Activated T-helper 1 cell treated with Interleukin-2 at 50 U/mL for 16 hours (primary cell): ENCODE data around the gene TDG.
"Not testable (repeated sequence)": the region's sequence is repeated elsewhere in the genome, so short reads cannot be mapped to it uniquely, and the experiment has no call there.

Source experiments
- DNase-seq: peaks from one replicate; pipeline ENCODE4 v3.0.0-alpha.2; 2020; ENCODE audit warnings: low read depth

Gene TDG

DNA sequence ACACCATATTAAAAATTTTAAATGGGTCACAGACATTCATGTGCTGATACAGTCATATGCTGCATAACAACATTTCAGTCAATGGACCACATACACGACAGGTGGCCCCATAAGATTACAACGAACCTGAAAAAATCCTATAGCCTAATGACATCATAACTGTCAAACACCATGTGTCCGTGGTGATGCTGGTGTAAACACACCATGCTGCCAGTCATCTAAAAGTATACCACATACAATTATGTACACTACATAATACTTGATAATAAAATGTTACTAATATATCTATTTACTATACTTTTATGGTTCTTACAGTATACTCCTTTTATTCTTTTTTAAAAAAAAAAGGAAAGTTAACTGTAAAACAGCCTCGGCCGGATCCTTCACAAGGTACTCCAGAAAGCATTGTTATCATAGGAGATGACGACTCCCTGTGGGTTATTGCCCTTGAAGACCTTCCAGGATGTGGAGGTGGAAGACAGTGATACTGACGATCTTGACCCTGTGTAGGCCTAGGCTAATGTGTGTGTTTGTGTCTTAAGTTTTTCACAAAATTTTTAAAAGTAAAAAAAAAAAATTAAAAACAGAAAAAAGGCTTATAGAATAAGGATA, 5.0 kb upstream of the TDG start:
- no peak for DNase-seq

DNA sequence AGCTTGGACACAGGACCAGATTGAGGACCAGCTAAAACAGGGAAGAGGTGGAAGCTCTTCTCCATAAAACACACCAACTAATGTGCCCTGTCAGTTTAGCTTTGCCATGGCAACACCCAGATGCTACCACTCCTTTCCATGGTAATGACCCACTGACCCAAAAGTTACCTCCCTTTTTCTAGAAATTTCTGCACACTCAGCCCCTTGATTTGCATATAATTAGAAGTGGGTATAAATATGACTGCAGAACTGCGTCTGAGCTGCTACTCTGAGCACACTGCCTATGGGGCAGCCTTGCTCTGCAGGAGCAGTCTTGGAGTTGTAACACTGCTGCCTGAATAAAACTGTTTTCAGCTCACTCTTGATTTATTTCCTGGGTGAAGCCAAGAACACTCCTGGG, 3.2 kb upstream of the TDG start:
- no peak for DNase-seq

DNA sequence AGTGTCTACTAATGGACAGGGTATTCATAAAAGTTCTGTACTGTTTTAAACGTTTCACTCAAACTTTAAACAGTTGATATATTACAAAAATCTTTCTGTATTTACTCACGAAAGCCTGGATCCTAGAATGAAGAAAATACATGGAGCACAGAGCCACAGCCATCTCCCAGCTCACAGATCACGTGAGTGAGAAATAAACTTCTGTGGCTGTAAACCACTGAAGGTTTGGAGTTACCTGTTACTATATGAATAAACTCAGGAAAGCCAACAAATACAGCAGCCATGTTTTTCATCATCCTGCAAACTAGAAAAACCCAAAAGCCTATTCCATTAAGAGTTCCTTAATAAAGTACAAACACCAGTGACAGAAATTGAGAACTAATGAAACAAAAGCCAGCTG, 867 bp upstream of the TDG start:
- no peak for DNase-seq

DNA sequence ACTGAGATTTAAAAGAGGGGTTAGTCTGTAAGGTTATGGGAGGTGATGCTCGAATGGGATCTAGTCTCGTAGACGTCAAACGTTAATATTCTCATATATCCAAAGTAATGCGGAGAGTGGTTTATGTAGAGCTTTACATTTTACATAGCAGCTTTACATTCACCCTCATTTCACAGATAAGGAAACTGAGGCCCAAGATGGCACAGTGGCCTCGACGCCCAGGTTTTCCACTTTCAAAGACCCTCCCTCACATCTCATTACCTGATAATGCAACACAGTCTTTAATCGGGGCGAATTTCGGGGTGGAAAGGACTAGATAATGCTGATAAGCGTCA, 450 bp upstream of the TDG start:
- no peak for DNase-seq

DNA sequence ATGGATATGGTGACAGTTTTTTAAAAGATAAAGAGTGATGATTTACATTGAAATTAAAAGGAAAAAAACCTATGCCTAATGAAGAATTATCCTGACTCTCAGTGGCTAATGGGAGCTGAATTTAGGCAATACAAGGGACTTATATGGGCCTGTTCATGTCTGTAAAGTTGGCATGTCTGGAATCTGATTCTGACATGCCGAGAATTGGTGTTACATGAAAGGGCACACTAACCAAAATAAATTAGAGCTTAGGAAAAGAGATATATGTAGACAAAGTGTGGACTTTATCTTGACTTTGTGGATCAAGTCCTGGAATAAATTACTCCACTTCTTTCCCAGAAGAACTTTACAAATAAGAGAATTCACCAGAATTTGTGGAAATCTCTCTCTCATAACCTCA, 1.1 kb downstream of the TDG start:
- DNase-seq: no peak

DNA sequence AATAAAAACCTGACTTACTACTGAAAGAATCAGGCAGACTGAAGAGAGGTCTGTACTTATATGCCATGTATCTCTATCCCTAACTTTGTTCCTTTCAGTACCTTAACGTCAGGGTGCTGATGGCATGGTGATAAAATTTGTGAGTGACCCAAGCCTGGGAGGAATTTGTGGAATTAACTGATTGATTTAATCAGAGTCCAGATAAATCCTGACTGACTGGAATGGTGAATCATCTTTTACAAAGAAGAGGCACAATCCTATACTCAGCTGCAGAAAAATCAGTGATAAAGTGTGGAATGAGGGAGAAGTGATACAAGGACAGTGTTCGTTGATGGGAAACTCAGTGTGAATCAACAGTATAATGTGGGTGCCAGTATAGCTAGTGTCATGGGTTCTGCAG, 3.7 kb downstream of the TDG start:
- no peak for DNase-seq

DNA sequence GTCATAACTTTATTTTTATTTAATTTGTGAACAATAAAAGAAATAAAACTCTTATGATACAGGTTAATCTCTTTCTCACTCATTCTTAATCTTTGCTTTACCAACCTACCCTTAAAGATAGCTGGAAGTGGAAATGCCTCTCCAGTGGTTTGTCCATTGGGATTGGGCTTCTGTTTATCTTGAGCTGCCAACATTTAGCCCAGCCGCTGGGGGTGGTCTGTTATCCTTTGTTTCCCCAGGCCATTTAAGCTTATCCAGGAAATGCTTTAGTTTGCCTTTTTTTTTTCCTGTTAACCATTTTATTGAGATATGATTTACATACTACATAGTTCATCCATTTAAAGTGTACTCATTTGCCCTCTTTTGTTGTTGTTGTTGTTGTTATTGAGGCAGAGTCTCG, 8.2 kb downstream of the TDG start:
- DNase-seq: no peak

DNA sequence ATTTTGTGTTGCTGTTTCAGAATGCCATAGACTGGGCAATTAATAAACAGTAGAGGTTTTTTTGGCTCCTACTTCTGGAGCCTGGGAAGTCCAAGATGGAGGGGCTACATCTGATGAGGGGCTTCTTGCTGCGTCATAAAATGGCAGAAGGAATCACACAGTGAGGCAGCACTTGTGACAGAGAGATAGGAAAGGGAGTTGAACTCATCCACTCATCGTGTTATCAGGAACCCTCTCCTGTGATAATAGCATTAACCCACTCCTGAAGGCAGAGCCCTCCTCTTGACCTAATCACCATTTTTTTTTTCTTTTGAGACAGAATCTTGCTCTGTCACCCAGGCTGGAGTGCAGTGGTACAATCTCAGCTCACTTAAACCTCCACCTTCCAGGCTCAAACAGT, 9.7 kb downstream of the TDG start:
- DNase-seq: no peak

DNA sequence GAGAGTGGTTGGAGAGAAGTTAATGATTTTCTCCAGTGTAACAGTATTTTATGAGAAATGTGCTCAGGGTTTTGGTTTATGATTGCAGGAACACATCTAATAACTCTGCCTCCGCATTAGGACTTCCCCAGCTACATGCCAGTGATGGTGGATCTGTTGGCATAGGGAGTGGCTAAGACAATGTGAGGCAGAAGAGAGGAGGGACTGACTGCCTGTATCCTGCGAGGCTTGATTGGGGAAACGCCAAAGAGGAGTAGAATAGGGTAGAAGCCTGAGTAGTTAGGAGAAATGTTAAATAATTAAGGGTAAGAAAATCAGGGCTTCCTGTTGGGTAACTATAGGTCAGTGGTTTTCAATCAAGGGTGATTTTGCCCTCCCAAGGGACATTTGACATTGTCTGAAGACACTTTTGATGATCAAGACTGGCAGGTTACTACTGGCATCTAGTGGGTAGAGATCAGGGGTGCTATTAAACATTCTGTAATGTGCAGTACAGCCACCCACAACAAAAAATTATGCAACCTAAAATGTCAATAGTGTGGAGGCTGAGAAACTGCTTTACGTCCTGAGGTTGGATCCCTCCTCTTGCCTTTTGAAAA, 12.8 kb downstream of the TDG start:
- DNase-seq: no peak

DNA sequence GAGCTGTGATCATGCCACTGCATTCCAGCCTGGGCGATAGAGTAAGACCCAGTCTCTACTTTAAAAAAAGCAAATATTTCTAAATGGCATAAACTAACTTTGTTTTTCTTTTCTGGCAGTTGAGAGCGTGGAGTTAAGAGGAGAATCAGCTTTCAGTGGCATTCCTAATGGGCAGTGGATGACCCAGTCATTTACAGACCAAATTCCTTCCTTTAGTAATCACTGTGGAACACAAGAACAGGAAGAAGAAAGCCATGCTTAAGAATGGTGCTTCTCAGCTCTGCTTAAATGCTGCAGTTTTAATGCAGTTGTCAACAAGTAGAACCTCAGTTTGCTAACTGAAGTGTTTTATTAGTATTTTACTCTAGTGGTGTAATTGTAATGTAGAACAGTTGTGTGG, 21.2 kb downstream of the TDG start:
- DNase-seq: no peak

DNA sequence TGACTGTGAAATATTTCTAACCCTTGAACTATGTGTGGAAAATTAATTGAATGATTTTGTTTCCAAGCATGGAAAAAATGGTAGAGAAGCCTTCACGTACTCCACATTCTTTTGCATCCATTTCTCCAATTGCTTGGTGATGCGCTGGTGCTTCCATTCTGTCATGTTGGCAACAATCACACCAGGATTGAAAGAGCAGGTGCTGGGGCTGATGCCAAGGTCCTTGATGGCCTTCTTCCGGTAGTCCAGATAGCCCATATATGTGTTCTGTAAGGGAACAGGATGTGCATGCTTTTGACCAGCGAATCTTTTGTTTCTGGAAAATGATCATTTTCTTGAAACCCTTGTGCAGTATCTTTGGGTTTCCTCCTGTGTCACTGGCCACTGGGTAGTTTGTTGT, 28.6 kb downstream of the TDG start:
- no peak for DNase-seq

DNA sequence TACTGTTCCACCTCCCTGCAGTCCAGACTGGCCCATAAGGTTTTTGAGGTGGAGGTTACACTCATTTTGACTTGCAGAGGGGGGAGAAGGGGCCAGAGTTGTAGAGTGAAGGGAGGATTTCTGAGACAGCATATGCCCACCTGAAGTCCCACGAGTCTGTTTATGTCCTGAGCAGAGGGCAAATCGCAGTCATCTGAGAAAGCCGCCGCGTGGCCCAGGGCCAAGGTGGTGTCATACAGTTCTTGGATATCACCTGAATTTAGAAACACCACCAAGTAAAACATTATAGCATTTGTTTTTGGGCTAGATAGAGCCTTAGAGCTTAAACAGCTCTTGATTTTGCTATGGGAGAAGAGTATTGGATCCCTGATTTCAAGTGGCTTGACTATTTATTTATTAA, 30.9 kb downstream of the TDG start:
- no peak for DNase-seq

DNA sequence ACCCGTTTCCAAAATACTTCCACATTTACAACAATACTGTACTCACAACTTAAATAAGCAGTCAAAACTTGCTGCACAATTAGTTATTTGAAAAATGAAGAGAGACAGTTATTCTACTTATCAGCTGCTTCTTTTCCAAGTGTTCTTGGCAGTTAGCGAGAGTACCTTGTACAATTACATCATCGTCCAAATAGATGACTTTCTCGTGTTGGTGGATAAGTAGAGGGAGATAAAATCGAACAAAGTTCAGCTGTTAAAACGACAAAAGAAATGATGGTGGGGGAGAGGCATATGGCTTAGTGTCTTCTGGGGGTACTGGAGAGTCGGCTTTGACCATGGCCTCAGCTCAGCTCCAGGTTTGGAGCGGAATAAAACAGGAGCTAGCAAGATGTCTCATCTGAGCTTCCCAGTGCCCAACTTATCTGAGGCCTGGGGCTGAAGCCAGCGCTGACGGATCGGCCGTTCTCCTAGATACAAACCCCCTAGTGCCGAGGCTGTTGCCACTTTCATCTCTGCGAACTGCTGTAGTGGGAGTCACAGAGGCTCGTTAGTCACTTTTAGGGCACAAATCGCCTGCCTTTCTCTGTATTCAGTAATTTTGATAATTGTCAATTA, 31.7 kb downstream of the TDG start:
- DNase-seq: no peak

DNA sequence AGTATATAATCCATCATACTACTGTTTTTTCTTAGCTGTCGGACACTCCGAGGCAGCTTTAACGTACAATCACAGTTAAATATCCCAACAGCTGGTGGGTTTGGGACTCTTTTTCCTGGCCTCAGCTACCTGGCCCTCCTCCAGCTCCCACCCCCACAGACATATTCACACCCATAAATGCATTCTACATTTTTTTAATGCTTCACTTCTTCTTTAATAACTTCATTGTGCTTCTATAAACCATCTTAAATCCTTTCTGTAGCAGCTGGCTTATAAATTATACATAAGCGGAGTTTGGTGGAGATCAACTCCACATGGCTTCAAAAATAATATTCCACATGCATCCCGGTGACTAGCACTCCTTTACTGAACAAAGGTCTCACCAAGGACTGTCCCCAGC, 33.3 kb downstream of the TDG start:
- no peak for DNase-seq

DNA sequence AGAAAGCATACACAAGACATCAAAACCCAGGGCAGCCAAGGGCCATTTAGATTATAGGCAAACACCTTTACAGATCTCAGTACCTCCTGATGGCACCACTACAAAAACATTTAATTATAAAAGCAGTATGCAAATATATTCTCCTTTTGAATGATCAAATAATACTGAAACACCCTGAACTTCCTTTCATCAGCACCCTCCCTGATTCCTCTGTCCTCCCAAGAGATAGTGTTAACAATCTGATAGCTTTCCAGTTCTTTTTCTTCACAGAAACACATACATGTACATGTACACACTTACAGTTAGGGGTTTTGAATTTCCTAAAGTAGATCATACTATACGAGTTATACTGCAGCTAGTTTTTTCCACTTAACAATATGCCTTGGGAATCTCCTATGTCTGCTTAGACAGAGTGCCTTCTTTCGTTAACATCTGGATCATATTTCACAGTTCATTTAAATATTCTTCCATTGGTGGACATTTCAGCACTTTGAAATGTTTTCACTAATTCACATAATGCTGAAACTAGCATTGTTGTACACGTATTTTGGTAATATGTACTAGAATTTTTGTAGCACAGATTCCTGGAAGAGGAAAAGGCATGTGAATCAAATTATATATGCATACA, 35.2 kb downstream of the TDG start:
- DNase-seq: no peak

DNA sequence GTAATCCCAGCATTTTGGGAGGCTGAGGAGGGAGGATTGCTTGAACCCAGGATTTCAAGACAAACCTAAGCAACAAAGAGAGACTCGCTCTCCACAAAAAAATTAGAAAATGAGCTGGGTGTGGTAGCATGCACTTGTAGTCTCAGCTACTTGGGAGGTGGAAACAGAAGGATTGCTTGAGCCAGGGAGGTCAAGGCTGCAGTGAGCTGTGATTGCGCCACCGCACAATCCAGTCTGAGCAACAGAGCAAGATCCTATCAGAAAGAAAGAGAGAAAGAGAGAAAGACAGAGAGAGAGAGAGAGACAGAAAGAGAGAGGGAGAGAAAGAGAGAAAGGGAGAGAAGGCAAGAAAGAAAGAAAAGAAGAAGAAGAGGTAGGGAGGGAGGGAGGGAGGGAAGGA, 37.0 kb downstream of the TDG start:
- no peak for DNase-seq

DNA sequence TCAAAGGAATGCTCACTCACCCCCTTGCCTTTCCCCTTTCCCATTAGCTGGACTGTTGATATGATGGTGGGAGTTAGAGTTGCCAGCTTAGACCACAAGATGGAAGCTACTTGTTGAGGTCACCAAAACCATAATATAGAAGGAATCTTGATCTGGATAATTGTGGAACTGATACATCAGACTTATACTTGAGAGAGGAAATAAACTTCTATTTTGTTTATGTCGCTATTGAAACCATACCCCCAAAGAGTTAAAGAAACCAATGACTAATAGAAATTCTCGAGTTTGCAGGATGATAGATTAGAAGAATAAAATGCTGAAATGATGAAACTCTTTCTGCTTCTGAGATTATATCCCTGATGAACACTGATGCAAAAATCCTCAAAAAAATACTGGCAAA, 37.9 kb downstream of the TDG start:
- no peak for DNase-seq

DNA sequence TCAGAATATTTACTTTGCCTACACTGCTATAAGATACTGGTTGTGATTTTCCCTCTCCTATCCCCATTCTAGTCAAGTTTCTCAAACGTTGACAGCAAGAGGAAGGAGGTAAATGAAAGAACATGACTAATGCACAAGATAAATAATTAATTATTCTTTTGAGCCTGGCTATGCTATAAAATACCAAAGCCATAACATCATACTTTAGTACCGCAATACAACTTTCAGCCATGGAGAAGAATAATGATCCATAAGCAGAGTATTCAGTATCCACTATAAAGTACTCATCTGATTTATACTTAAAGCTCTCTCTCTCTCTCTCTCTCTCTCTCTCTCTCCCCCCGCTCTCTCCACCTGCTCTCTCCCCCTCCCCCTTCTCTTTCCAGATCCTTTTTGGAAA, 41.3 kb downstream of the TDG start:
- DNase-seq: no peak

DNA sequence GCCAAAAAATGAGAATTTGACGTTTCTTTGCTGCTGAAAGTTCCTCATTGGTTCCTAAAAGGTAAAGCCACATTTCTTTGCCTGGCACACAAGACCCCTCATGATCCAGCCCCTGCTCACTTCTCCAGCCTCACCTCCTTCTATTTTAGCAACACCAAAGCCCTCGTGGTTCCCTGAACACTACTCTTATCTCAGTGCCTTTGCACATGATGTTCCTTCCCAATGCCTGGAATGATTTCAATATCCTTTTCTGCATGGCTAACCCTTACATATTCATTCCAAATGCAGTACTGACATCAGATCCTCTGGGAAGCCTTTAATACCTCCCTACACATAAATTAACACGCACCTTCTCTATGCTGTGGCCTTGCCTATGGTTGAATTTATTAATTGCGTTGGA, 44.4 kb downstream of the TDG start:
- DNase-seq: no peak

DNA sequence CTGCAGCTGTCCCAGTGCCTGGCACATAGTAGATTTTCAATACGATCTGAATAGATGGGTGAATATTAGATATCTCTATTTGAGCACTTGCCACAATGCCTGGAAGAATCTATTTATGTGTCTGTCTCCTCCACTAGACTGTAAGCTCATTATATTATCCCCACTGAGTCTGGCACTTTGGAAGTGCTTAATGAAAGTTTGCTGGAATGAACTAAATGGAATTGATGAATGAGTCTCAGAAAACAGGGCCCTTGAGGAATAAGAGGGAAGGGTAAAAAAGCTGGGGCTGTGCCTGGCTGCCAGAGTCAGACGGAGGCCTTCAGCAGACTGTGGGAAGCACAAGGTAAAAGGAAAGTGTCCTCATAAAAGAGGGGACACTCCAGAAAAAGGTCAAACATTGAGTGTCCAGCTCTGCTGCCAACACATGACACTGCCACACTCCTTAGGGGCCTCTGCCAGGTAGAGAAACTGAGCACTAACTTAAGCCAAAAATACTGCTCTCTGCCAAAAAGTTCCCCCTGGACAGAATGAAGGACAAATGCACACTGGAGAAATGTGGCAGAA, 45.0 kb downstream of the TDG start:
- no peak for DNase-seq

DNA sequence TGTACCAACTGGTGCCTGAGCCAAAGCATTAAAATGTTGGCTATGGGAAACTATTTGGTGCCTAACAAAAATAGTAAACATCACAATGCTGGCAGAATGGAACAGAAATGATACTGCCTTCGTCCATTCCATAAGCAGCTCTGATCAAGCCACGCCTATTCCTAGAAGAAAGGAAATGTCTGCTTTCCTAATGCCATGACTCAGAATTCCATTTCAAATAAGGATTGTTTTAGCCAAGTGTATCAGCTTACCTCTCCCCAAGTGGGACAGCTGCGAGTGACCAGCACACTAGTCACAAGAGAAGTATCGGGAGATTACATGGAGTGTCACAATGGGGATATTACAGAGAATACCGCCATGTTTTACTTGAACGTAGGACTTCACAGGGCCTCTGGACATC, 45.6 kb downstream of the TDG start:
- DNase-seq: no peak

DNA sequence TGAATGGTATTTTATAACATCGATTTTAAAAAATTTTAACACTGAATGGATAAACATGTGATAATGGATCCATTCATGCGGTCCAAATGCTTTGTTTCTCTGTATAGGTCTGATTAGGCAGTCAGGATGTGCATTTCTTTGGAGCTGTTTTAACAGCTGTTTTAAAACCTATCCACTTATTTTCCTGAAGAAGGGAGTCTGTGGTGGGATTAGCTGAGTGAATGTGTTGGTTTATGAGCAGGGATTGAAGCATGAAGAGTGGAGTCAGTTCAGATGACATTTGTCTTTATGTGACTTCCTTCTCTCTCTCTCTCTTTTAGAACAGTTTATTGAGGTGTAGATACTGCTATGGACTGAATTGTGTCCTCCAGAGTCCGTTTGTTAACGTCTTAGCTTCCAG, 46.7 kb downstream of the TDG start:
- no peak for DNase-seq

DNA sequence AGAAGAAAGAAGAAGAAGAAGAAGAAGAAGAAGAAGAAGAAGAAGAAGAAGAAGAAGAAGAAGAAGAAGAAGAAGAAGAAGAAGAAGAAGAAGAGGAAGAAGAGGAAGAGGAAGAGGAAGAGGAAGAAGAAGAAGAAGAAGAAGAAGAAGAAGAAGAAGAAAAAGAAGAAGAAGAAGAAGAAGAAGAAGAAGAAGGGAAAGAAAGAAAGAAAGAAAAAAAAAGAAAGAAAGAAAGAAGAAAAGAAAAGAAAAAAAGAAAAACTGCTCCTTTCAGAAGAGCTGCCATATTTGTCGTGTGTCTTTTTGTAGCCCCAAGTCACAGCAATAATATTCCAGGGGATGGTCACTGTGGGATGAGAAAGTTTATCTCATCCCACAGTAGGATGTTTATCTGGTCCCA, 56.2 kb downstream of the TDG start:
- DNase-seq: not testable (repeated sequence)

DNA sequence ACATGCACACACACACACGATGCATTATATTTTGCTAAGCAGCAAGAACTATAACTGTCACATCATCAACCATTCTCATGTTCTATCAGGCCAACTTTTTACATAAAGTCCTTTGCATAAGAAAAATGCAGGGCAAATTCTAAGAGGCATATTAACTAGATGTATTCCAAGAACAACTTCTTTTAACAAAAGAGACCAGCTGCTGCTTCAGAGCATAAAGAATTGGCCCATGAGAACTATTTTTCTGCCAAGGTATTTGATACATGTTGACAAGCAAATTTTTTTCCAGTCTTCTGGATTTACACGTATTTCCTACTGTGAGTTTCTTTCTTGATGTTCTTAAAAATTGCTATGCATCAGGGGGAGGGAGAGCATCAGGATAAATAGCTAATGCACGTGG, 57.1 kb downstream of the TDG start:
- DNase-seq: no peak
